C4-2B (cell line): ENCODE results near the gene ARAP1.

Experiments used
- H3K27ac ChIP-seq: fragments of 450-650 bp; 2 replicates; pipeline ENCODE4 v1.5.1; 2017
- ZFX ChIP-seq: fragments of 450-650 bp; IDR thresholded peaks from 2 replicates; pipeline ENCODE4 v1.6.1; 2017
- TF ChIP-seq, protein P1 (sequence below): fragments of 450-650 bp; conservative IDR thresholded peaks from 2 replicates; pipeline ENCODE4 v1.5.1; 2017; ENCODE audit warnings: mild to moderate bottlenecking

Gene ARAP1

DNA sequence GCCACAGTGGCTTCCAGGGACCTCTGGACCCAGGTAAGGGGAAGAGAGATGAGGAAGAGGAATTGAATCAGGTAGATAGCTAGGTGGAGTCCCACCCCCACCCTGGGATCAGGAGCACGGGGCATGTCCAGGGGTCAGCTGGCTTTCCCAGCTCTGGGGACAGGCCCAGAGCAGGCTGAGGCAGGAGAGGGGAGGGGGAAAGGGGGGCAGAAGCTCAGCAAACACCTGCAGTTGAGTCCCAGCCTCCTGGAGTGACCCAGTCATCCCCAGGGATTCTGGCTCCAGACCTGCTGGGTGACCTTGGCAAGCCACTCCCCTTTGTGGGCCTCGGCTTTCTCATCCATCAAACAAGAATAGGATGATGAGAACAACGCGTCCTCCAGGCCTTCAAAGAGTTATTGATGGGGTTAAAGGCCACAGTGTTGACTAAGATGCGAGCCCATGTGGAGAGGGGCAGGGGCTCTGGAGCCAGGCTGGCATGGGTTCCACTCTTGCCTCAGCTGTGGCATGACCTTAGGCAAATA is 25.6 kb upstream of the ARAP1 start:
- H3K27ac ChIP-seq, result no peak overlapping the region
- TF ChIP-seq, protein P1, sequence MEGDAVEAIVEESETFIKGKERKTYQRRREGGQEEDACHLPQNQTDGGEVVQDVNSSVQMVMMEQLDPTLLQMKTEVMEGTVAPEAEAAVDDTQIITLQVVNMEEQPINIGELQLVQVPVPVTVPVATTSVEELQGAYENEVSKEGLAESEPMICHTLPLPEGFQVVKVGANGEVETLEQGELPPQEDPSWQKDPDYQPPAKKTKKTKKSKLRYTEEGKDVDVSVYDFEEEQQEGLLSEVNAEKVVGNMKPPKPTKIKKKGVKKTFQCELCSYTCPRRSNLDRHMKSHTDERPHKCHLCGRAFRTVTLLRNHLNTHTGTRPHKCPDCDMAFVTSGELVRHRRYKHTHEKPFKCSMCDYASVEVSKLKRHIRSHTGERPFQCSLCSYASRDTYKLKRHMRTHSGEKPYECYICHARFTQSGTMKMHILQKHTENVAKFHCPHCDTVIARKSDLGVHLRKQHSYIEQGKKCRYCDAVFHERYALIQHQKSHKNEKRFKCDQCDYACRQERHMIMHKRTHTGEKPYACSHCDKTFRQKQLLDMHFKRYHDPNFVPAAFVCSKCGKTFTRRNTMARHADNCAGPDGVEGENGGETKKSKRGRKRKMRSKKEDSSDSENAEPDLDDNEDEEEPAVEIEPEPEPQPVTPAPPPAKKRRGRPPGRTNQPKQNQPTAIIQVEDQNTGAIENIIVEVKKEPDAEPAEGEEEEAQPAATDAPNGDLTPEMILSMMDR, result no peak
- TF ChIP-seq ZFX, result no peak

DNA sequence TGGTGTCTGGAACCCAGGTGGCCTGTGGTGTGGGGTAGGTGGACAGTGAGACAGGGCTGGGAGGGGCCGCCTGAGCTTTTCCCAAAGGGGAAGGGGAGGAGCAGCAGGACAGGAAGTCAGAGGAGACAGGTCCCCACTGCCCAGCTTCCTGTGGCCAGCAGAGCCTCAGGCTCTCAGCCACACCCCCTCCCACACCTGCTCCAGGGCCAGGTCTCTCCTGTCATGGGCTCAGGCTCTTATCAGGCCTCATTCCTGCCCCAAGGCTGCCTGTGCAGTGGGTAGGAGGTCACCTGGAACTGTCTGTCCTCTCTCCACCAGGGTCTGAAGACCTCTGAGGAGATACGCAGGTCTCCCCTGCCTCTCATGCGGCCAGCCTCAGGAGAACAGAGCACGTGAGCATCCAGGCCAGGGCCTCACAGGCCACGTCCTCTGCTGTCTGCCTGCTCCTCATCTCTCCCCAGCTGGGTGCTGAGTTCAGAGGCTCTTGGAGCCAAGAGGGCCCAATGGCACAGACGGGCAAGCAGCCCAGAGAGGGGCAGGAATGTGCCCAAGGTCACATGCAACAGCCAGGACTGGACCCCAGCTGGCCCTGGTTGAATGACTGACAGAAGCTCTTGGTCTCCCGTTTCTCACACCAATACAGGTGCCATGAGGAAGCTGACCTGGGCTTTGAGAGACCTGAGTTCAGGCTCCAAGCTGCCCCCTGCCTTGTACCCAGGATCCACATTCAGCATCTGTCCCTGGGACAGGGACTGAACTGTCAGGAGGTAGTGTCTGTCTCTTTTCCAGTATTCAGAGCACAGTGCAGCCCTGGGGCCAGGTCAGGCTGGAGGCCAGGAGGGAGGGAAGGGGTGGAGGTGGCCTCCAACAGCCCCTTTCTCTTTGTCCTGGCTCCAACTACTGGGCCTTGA is 24.9 kb upstream of the ARAP1 start:
- H3K27ac ChIP-seq, result no peak overlapping the region
- TF ChIP-seq, protein P1, result no peak
- TF ChIP-seq ZFX, result no peak

DNA sequence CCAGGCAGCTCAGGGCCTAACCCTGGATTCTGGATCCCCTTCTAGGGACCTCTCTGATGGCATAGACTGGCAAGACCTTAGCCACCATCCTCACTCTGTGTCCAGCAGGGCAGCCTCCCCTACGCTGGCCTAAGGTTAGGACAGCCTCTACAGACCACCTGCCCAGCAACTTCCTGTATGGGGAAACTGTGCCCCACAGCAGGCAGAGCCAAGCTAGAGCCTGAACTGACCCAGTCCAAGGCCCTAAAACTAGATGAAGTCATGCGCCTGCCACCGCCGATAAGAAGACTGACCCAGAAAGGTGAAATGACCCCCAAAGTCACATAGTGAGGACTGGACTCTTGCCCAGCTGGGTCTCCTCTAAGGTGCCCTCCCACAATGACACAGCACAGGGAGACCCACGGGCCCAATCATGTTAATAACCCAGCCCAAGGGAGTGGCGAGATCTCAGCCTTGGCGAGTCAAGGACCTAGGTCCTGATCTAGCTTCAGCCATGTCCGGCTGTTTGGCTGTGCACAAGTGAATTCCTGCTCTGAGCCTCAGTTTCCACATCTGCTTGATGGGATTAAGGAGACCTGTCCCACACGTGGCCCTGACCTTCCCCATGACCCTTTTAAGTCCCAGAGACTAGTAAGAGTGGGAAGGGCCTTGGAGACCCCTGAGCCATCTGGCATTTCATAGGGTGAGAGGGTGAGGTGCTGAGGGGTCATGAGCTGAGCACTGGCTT is 24.1 kb upstream of the ARAP1 start:
- no peak for TF ChIP-seq ZFX
- TF ChIP-seq, protein P1, result no peak
- H3K27ac ChIP-seq, result no peak overlapping the region

- TF ChIP-seq ZFX, result no peak
- TF ChIP-seq, protein P1, result no peak
- no peak overlapping the region for H3K27ac ChIP-seq
Observed at GRCh38 chr11:72775288-72776110, 23.3 kb upstream of the ARAP1 start.

GRCh38 chr11:72774499-72774898 is 22.3 kb upstream of the ARAP1 start:
- H3K27ac ChIP-seq, result no peak overlapping the region
- TF ChIP-seq ZFX, result no peak
- TF ChIP-seq, protein P1, result no peak

- no peak overlapping the region for H3K27ac ChIP-seq
- TF ChIP-seq, protein P1, result no peak
- TF ChIP-seq ZFX, result no peak
Observed at GRCh38 chr11:72773696-72774095, 21.5 kb upstream of the ARAP1 start.
